SK-N-SH treated with all-trans-retinoic acid at 6 μM for 48 hours (cell line): Measurements from ENCODE around the gene MSMP.

Source experiments
- BACH2 ChIP-seq: fragments of 250-450 bp; sonication (Bioruptor Pico); IDR thresholded peaks from 2 replicates; pipeline ENCODE4 v1.9.0; 2021; ENCODE audit warnings: mild to moderate bottlenecking, borderline replicate concordance
- CSDC2 ChIP-seq: fragments of 250-450 bp; sonication (Bioruptor Pico); IDR thresholded peaks from 2 replicates; pipeline ENCODE4 v1.5.0; 2020; ENCODE audit warnings: mild to moderate bottlenecking, moderate library complexity
- ESRRG ChIP-seq: fragments of 250-450 bp; sonication (Bioruptor Pico); IDR thresholded peaks from 2 replicates; pipeline ENCODE4 v1.6.1; 2021; ENCODE audit warnings: mild to moderate bottlenecking
- ISL1 ChIP-seq: fragments of 250-450 bp; sonication (Bioruptor Pico); IDR thresholded peaks from 2 replicates; pipeline ENCODE4 v2.1.2; 2022; ENCODE audit warnings: mild to moderate bottlenecking, moderate library complexity
- PPARA ChIP-seq: fragments of 250-450 bp; sonication (Bioruptor Pico); IDR thresholded peaks from 2 replicates; pipeline ENCODE4 v1.5.0; 2020; ENCODE audit warnings: mild to moderate bottlenecking, borderline replicate concordance
- SNAI2 ChIP-seq: fragments of 250-450 bp; sonication (Bioruptor Pico); IDR thresholded peaks from 2 replicates; pipeline ENCODE4 v1.5.0; 2020; ENCODE audit warnings: mild to moderate bottlenecking, moderate library complexity
- TOX ChIP-seq: fragments of 250-450 bp; sonication (Bioruptor Pico); IDR thresholded peaks from 2 replicates; pipeline ENCODE4 v1.8.0; 2021; ENCODE audit warnings: mild to moderate bottlenecking, moderate library complexity, borderline replicate concordance
- TF ChIP-seq, protein P1 (sequence below): fragments of 250-450 bp; sonication (Bioruptor Pico); IDR thresholded peaks from 2 replicates; pipeline ENCODE4 v1.8.0; 2020; ENCODE audit warnings: mild to moderate bottlenecking, moderate library complexity, borderline replicate concordance
- TF ChIP-seq, protein P2 (sequence below): fragments of 250-450 bp; sonication (Bioruptor Pico); IDR thresholded peaks from 2 replicates; pipeline ENCODE4 v1.5.1; 2021; ENCODE audit warnings: mild to moderate bottlenecking, moderate library complexity

GRCh38 chr9:35781066-35781465, 27.0 kb upstream of the MSMP start:
- TF ChIP-seq CSDC2 (CRISPR knock-in tag) (no peak), ISL1 (no peak), PPARA (CRISPR knock-in tag) (no peak), TOX (no peak), SNAI2 (CRISPR knock-in tag) (no peak), BACH2 (CRISPR knock-in tag) (no peak), ESRRG (CRISPR knock-in tag) (no peak)
- TF ChIP-seq, protein P1, sequence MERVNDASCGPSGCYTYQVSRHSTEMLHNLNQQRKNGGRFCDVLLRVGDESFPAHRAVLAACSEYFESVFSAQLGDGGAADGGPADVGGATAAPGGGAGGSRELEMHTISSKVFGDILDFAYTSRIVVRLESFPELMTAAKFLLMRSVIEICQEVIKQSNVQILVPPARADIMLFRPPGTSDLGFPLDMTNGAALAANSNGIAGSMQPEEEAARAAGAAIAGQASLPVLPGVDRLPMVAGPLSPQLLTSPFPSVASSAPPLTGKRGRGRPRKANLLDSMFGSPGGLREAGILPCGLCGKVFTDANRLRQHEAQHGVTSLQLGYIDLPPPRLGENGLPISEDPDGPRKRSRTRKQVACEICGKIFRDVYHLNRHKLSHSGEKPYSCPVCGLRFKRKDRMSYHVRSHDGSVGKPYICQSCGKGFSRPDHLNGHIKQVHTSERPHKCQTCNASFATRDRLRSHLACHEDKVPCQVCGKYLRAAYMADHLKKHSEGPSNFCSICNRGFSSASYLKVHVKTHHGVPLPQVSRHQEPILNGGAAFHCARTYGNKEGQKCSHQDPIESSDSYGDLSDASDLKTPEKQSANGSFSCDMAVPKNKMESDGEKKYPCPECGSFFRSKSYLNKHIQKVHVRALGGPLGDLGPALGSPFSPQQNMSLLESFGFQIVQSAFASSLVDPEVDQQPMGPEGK, result no peak
- TF ChIP-seq, protein P2, sequence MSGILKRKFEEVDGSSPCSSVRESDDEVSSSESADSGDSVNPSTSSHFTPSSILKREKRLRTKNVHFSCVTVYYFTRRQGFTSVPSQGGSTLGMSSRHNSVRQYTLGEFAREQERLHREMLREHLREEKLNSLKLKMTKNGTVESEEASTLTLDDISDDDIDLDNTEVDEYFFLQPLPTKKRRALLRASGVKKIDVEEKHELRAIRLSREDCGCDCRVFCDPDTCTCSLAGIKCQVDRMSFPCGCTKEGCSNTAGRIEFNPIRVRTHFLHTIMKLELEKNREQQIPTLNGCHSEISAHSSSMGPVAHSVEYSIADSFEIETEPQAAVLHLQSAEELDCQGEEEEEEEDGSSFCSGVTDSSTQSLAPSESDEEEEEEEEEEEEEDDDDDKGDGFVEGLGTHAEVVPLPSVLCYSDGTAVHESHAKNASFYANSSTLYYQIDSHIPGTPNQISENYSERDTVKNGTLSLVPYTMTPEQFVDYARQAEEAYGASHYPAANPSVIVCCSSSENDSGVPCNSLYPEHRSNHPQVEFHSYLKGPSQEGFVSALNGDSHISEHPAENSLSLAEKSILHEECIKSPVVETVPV (CRISPR knock-in tag), result no peak
